ENCODE results near the gene MAPKAPK2.

Gene MAPKAPK2

GRCh38 chr1:206651014-206651413 lies 33.7 kb upstream of the MAPKAPK2 start:
- no peaks in the 10 kb centered on the region for H3F3A ChIP-seq (ENCODE audit: insufficient read depth, low read length)
- TF ChIP-seq, protein P1, sequence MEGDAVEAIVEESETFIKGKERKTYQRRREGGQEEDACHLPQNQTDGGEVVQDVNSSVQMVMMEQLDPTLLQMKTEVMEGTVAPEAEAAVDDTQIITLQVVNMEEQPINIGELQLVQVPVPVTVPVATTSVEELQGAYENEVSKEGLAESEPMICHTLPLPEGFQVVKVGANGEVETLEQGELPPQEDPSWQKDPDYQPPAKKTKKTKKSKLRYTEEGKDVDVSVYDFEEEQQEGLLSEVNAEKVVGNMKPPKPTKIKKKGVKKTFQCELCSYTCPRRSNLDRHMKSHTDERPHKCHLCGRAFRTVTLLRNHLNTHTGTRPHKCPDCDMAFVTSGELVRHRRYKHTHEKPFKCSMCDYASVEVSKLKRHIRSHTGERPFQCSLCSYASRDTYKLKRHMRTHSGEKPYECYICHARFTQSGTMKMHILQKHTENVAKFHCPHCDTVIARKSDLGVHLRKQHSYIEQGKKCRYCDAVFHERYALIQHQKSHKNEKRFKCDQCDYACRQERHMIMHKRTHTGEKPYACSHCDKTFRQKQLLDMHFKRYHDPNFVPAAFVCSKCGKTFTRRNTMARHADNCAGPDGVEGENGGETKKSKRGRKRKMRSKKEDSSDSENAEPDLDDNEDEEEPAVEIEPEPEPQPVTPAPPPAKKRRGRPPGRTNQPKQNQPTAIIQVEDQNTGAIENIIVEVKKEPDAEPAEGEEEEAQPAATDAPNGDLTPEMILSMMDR (IDR thresholded peaks at IDR 0.05; ENCODE audit: low read length), result no peak
- no peak for TF ChIP-seq EZH2 (IDR thresholded peaks at IDR 0.05; ENCODE audit: borderline replicate concordance, low read length)
- no peaks in the 10 kb centered on the region for H3K9me2 ChIP-seq (ENCODE audit: low read depth, low read length)
- no peak overlapping the region for H3K27ac ChIP-seq (ENCODE audit: low read depth, low read length, poor library complexity, severe bottlenecking)
- no peak overlapping the region for H3K4me3 ChIP-seq (ENCODE audit: low read depth, low read length, poor library complexity, severe bottlenecking)
- no peak overlapping the region for H2AFZ ChIP-seq (ENCODE audit: low read length)
- peaks cover 7% of the 10 kb centered on the region; the same call in 1 of the 2 replicates for H3K36me3 ChIP-seq (ENCODE audit: insufficient read depth, low read length)
- H3K4me2 ChIP-seq (ENCODE audit: low read length), result no peak overlapping the region
- H3K79me2 ChIP-seq (ENCODE audit: insufficient read depth, low read length), result no peaks in the 10 kb centered on the region
- no peaks in the 10 kb centered on the region for H4K20me1 ChIP-seq (ENCODE audit: insufficient read depth, low read length)
- no peaks in the 10 kb centered on the region for H3K4me1 ChIP-seq (ENCODE audit: insufficient read depth, low read length, severe bottlenecking)
- no peaks in the 10 kb centered on the region for H3K27me3 ChIP-seq (ENCODE audit: insufficient read depth, low read length)
- no peaks in the 10 kb centered on the region for H3K9me3 ChIP-seq (ENCODE audit: low read length)
- H3K9ac ChIP-seq (ENCODE audit: low read length), result no peak overlapping the region

- H3K9me2 ChIP-seq (ENCODE audit: low read depth, low read length), result no peaks in the 10 kb centered on the region
- H3K4me2 ChIP-seq (ENCODE audit: low read length), result no peak overlapping the region
- no peak overlapping the region for H2AFZ ChIP-seq (ENCODE audit: low read length)
- H3K79me2 ChIP-seq (ENCODE audit: insufficient read depth, low read length), result no peaks in the 10 kb centered on the region
- no peaks in the 10 kb centered on the region for H3K9me3 ChIP-seq (ENCODE audit: low read length)
- no peaks in the 10 kb centered on the region for H4K20me1 ChIP-seq (ENCODE audit: insufficient read depth, low read length)
- TF ChIP-seq, protein P1 (IDR thresholded peaks at IDR 0.05; ENCODE audit: low read length), result no peak
- TF ChIP-seq EZH2 (IDR thresholded peaks at IDR 0.05; ENCODE audit: borderline replicate concordance, low read length), result no peak
- no peak overlapping the region for H3K27ac ChIP-seq (ENCODE audit: low read depth, low read length, poor library complexity, severe bottlenecking)
- no peaks in the 10 kb centered on the region for H3K27me3 ChIP-seq (ENCODE audit: insufficient read depth, low read length)
- H3K4me1 ChIP-seq (ENCODE audit: insufficient read depth, low read length, severe bottlenecking), result no peaks in the 10 kb centered on the region
- H3K36me3 ChIP-seq (ENCODE audit: insufficient read depth, low read length), result peaks cover 7% of the 10 kb centered on the region; the same call in 1 of the 2 replicates
- H3K4me3 ChIP-seq (ENCODE audit: low read depth, low read length, poor library complexity, severe bottlenecking), result no peak overlapping the region
- no peaks in the 10 kb centered on the region for H3F3A ChIP-seq (ENCODE audit: insufficient read depth, low read length)
- no peak overlapping the region for H3K9ac ChIP-seq (ENCODE audit: low read length)
Observed at GRCh38 chr1:206651958-206652890, 32.5 kb upstream of the MAPKAPK2 start.

DNA sequence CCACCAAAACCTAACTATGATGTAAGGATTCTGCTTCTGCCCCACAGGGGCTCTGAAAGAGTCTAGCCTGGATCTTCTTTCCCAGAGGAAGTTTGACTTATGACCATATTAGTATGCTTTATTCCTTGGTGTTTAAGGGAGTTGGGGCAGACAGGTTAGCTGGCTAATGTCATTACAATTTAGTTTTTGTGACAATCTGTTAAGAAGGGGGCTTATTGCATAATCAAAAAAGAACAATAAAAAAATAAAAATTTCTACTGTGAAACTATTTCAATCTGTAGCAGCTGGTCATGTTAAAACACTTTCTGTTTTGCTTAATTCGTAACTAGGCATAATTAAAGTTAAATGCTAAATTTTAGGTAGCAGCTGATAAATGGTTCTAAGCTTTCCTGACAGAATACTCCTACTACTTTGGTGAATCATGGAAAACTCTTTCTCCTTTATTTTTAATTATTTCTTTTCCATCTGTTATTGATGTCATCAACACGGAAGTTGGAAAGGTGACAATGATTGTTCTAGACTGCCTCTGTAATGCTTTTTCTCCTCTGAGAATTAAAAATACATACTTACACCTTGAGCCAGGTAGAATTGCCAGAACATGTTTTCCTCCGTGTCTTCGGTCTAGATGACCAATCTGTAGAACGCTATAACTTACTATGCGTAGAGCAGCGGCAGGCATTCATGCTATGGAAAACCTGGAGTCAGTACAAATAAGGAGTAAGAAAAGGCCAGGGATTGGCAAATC lies 30.8 kb upstream of the MAPKAPK2 start:
- Histone ChIP-seq H3K9me3 (ENCODE audit: low read length) (no peaks in the 10 kb centered on the region), H3K9me2 (ENCODE audit: low read depth, low read length) (no peaks in the 10 kb centered on the region), H3K9ac (ENCODE audit: low read length) (no peak overlapping the region), H3K27me3 (ENCODE audit: insufficient read depth, low read length) (no peaks in the 10 kb centered on the region), H3K4me3 (ENCODE audit: low read depth, low read length, poor library complexity, severe bottlenecking) (no peak overlapping the region), H3F3A (ENCODE audit: insufficient read depth, low read length) (no peaks in the 10 kb centered on the region), H2AFZ (ENCODE audit: low read length) (no peak overlapping the region), H3K4me1 (ENCODE audit: insufficient read depth, low read length, severe bottlenecking) (peaks cover 6% of the 10 kb centered on the region), H3K4me2 (ENCODE audit: low read length) (no peak overlapping the region), H3K27ac (ENCODE audit: low read depth, low read length, poor library complexity, severe bottlenecking) (no peak overlapping the region), H3K79me2 (ENCODE audit: insufficient read depth, low read length) (no peaks in the 10 kb centered on the region), H3K36me3 (ENCODE audit: insufficient read depth, low read length) (no peaks in the 10 kb centered on the region; the same call in 1 of the 2 replicates), H4K20me1 (ENCODE audit: insufficient read depth, low read length) (no peaks in the 10 kb centered on the region)
- no peak for TF ChIP-seq EZH2 (IDR thresholded peaks at IDR 0.05; ENCODE audit: borderline replicate concordance, low read length)
- TF ChIP-seq, protein P1 (IDR thresholded peaks at IDR 0.05; ENCODE audit: low read length), result no peak

Data from OCI-LY1 (cell line).